GM18858 (cell line): Measurements from ENCODE around the gene ERC1.

ENCODE experiments used
- ATAC-seq: cut with Tn5 transposase; IDR thresholded peaks from one replicate; pipeline ENCODE4 v1.9.1; 2021; ENCODE audit not compliant: unreplicated experiment

Gene ERC1

DNA sequence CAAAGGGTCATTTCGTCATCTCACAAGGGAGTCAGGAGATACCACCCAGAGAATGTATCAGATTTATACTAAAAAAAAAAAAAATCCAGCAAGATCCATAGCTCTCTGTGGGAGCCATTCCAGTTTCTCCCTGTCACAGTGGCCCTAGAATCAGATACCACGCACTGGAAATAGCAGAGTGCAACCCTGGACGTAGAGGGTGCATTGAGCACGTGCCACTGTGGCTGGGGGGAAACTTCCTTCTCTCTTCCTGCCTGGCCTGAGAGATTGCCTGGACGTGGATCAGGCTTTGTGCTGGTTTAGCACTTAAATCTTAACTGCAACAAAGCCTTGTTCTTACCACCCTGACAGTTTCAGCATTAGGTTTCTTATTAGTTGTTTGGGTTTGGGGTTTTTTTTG lies 479.0 kb downstream of the ERC1 start:
- no peak for ATAC-seq

DNA sequence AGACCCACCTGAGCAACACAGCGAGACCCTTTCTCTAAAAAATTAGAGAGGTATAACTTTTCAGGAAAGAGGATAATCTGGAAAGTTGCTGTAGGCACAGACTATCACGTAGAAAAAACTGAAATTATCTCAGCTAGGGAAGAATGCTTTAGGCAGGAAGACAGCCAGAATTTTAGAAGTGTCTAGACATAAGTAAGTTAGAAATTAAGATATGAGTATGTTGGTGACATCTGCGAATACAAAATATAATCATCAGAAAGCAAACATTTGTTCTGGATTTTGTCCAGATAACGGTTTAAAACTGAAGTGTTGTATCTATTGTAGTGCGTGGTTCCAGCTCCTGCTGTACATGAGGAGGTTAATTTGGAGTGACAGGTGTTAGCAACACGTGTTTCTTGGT lies 480.2 kb downstream of the ERC1 start:
- ATAC-seq, result no peak

DNA sequence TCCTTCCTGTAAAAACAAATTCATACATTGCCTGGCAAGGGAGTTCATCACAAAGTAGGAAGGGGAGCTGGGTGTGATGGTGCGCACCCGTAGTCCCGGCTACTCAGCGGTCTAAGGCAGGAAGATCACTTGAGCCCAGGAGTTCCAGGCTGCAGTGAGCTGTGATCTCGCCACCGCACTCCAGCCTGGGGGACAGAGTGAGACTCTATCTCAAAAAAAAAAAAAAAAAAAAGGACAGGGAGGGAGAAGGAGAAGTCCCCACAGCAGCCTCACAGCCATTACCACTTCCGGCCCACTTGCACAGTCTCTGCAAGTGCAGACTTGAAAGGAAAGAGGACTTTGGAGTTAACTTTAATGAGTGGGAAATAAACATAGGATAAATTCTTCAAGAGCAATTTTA lies 482.4 kb downstream of the ERC1 start:
- no peak for ATAC-seq

DNA sequence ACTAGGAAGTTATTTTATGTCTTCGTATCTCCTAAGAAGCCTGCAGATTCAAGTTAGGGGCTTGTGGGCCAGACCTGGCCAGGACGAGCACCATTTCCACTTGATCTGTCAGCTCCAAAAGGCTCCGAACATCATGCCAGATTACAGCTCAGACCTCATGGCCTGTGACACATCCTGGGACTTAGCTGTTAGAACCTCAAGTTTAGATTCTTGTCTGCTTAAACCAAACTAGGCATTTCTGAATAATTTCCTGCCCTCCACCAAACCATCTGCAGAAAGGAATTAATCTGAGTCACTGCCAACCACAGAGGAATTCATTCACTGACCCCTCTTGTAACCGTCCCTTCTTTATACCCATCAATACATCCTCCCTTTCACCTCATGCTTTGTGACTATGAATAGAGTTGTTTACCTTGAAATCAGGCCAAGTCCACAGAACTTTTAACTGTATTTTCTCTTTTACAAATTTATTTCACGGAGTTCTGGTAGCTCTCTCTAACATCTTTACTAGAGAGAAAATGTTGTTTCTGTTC lies 483.1 kb downstream of the ERC1 start:
- ATAC-seq, result no peak

DNA sequence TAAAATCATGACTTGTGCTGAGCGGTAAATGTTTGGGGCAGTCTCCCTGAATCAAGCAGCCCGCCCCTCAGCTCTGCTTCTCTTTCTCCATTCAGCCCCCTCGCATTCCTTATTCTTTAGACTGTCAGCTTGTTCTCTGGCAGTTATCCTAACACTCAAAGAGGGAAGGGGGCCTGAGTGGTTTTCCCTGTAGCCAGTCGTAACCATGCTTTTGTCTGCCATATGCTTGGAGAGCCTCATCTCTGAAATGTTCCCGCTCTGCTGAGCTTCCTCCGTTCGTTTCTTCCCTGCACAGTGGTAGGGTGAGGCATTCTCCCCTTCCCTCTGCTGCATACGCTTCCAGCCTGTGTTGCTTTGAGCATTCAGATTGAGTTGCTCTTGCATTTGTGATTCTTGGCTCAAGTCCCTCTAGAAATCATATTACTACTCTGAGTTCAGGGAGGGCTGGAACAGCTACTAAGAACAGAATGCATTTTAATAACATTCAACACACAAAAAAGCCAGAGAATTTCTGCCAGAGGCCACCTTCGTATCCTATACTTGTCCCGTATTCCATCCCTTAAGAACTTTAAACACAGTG lies 483.6 kb downstream of the ERC1 start:
- no peak for ATAC-seq

DNA sequence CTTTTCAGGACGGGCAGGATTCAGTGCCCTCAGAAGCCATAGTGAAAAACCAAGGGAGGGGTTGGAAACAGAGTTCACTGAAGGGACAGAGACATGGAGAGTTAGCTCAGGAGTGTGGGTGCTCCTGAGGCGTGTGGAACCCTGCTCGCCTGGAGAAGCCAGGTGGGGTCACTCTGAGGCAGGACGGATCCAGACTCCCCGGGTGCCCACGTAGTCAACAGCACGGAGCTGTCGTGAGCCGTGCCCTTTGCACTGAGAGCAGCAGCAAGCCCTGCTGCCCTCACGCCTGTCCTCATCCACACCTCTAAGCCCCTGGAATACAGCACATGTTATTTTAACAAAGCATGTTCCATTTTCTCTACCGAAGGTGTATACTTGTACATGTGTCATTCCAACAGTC lies 488.6 kb downstream of the ERC1 start:
- ATAC-seq, result no peak

DNA sequence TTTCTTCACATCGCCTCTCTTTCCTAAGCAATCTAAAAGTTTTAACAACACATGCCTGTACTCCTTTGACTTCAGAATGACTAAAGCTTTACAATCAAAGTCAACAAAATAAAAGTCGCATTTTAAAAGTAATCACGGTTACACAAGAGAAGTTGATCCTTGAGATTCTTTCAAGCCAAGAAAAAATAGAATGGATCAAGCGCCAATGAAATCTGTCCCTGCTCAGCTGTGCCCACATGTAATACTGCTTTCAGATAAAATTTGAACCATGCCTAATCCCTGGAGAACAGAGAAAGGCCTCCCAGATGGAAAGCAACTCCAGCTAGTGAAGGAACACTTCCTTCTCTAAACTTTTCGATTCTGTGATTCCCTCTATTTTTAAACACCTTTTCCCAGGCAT lies 490.3 kb downstream of the ERC1 start:
- ATAC-seq, result no peak

DNA sequence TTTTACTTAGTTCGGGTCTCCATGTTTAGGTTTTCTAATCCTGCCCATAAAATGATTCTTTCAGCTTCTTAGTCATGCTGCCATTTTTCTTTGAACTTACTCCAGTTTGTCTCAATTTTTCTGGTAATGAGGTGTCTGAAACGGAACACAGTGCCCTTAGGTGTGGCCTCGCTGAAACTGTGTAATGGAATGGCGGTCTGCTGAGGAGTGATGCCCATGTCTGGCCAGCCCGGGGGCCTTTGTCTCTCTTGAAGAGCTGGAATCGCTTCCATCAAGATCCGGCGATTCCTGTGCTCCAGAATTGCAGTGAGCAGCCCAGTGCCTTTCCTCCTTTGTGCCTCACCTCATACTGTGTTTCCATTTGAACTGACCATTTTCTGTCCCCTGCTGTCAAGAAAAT lies 490.9 kb downstream of the ERC1 start:
- ATAC-seq, result no peak

DNA sequence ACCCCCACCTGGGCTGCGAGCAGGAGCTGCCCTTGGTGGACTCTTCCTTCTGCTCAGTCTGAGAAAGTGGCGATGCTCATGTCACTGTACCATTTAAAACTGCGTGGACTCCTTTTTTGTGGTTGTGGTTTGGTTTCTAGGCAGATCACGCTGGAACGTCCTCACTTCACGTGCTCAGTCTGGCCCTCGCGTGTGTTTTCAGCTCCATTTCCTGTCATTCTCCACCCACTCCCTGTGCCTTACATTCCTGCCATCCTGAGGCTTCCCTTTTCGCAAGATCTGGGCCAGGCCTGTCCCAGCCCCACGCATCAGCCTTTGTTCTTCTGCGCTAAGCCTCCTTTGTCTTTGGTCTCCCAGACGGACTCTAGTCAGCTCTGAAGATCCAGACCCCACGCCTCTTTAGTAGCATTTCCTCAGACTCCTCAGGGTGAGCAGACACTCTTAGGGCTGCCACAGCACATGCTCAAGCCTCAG lies 497.9 kb downstream of the ERC1 start:
- ATAC-seq, result no peak

DNA sequence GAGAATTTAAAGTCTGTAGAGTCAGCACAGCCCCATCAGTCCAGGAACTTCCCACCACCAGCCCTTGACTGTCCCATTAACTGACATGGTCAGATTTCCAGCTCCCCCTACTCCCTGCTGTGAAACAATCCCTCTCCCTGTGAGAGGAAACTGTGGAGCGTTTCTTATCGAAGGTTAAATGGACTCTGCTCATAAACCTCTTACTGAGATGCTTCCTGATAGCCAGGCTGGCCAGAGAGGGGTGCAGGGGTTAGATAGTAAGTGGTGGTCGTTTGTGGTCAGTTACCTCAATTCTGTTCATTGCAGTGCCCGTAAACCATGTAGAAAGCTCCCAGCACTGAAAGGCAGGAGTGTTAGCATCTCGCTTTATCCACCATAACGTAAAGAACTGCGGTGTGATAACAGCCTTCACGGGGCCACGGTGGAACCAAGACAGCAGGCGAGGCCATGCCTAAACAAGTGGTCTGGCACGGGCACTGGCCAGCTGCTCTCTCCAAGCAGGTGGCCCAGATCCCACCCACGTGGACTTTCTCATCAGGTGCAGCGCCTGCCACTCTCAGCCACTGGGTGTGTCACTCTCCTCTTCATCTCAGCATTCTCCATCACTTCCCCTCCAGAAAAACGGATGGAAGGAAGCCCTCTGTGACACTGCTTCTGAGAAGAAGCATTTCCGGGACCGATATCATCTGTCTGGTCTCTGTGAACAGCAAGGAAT lies 501.1 kb downstream of the ERC1 start:
- ATAC-seq, result no peak

DNA sequence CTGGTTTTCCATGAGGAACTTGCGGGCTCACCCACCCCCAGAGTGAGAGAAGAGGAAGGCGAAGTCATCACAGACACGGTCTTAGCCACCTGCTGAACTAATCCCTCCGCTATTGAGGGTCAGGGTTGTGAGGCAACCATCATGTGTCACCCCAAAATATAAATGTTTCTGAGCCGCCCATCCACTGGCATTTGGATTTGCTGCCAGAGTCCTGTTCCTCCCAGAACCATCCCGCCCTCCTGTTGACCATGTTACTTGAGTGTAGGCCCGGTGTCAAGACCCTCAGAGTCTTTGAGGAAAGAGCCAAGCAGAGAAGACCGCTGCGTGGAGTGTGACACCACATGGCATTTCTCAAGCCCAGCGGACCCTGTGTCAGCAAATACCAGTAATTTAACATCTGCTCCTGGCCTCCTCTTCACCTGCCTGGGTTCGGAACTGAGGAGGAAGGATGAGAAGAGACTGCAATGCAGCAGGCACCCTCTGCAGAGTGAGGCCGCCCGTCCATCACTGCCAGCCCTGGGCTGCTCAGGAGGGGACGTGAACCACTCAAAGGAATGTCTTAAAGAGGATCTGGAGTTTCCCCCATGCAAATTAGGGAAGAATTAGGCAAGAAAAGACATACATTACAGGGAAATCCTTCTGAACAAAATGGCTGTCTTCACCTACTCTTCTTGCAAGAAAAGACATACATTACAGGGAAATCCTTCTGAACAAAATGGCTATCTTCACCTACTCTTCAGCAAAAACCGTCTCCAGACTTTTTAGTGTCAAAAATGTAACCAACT lies 502.9 kb downstream of the ERC1 start:
- ATAC-seq, result no peak

DNA sequence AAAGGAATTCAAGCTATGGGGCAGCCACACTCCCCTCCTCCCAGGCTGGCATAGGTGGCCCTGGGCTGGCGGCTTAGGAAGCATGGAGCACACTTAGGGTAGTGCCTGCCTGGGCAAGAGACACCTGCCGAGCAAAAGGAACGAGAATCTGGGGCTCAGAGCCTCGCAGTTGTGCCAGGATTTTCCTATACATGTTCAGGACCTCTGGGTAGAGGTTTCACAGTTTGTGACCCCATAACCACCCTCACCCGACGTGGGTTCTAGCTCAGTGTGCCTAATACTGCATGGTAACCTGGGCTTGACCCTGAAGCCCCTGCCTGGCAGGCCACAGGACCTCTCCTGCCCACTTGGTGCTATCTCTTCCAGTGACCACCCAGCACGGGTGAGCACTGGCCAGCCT lies 503.8 kb downstream of the ERC1 start:
- no peak for ATAC-seq

DNA sequence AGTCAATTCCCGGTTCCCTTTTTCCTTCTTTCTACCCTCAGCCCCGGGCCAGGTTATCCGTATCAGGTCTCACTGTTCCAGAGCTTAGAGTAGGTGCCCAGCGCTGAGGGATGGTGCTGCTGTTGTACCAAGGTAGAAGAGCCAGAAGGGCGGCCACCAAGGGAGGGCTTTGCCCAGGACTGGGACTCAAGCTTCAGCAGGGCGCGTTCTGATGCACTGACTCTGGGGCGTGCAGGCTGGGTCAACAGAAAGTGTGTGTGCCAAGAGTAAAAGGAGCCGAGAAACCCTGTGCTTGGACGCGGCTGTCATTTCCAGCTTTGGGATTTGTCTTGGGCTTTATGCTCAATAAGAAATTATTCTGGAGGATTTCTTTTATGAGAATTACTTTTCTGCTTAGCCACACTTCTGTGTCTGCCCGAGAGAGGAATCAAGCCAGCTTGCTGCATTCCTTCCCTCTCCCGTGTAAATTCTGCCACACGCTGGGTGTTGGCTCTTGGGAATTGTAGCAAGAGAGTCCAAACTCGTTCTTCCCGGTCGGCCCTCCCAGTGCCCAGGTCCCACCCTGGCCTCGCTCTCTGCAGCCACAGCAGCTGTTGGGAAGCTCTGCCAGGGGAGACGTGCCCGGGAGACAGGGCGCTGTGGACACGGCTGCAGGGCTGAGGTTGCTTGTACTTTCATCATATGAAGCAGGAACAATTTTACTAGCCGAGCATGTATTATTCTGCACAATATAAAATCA lies 505.3 kb downstream of the ERC1 start:
- no peak for ATAC-seq

DNA sequence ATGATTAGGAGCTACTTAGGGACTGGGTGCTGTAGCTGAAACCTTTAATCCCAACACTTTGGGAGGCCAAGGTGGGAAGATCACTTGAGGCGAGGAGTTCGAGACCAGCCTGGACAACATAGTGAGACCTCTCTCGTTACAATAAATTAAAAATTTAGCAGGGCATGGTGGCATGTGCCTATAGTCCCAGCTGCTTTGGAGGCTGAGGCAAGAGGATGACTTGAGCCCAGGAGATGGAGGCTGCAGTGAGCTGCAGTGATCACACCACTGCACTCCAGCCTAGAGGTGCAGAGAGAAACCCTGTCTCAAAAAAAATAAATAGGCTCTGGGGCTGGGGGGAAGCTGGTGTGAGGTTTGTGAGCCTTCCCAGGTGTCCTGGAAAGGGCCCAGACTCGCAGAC lies 506.1 kb downstream of the ERC1 start:
- no peak for ATAC-seq

DNA sequence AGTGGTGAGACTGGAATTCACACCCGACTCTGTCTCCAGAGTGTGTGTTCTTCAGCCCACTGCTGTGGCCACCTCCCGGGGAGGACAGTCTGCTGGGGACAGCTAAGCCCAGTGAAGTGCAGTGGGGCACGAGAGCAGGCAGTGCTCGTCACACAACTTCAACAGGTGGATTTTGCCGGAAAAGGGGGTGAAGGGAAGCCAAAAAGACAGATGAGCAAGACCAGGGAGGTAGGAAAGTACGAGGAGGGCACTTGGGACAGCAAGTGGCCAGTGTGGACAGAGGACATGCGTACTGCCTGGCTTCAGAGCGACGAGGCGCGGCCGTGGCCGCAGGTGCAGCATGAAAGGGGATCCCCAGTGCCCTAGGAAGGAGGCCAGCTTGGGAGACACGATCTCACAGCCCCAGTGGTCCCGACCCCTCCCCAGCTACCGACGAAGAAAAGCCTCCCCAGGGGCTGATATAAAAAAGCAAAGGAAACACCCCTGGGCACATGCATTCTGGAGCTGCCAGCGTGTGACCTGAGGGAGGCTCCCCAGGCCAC lies 507.2 kb downstream of the ERC1 start:
- no peak for ATAC-seq

DNA sequence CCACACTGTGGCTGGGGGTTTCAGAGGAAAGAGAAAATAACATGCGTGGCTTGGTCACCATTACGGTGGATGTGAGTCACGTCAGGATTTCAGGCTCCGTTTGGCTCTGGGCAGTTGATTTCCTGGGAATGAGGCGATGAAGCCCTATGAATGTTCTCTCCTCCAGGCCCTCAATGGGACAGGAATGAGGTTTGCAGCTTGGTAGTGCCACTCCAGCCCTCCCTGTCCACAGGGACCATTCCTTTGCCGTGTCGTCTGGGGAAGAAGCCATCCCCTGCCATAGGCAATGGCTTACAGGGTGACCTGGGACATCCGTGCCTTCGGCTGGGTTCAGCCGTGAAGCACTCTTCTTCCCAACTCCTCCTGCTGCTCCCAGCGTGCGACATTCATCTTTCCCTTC lies 508.3 kb downstream of the ERC1 start:
- no peak for ATAC-seq

DNA sequence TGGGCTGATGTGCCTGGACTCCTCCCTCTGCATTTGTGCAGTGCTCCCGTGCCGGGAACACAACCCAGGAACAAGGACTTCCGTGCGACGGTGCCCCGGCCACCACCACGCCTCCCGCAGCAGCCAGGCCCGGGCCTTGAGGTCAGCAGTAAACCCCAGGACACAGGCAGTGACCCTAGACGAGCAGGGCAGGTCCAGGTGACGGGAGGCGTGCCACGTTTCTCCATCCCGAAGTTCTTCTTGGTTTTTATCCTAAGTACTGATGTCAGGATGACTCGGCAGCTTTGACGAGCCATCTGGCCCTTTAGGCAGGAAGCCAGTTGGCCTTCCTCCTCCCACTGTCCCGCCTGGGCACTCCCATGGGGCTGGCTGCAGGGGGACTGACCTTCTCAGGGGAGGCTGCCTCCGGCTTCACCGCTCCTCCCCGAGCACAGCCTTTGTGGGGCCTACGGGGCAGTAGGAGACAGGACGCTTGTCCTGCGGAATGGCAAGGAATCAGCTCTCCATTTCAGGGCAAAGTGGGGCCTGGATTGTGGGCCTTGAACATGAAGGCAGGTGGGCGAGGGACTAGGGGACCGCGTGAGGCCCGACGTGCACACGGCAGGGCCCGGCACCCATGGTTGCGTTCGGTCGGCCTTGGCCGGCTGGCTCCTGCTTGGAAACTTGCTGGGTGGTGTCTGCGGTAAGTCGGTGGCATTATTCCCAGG lies 509.2 kb downstream of the ERC1 start:
- ATAC-seq, result no peak

DNA sequence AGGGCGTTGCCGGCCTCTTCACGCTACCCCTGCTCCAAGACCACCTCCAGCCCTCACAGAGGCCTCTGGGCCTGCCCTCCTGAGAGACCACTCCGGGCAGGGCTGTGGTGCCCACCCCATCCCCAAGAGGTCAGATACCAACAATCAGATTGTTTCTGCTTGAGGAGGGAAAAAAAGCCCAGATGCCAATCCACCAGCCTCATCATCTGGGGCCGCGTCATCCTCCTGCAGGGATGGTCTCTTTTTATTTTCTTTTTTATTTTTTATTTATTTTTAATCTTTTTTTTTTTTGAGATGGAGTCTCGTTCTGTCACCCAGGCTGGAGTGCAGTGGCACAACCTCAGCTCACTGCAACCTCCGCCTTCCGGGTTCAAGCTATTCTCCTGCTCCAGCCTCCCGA lies 510.0 kb downstream of the ERC1 start:
- no peak for ATAC-seq

DNA sequence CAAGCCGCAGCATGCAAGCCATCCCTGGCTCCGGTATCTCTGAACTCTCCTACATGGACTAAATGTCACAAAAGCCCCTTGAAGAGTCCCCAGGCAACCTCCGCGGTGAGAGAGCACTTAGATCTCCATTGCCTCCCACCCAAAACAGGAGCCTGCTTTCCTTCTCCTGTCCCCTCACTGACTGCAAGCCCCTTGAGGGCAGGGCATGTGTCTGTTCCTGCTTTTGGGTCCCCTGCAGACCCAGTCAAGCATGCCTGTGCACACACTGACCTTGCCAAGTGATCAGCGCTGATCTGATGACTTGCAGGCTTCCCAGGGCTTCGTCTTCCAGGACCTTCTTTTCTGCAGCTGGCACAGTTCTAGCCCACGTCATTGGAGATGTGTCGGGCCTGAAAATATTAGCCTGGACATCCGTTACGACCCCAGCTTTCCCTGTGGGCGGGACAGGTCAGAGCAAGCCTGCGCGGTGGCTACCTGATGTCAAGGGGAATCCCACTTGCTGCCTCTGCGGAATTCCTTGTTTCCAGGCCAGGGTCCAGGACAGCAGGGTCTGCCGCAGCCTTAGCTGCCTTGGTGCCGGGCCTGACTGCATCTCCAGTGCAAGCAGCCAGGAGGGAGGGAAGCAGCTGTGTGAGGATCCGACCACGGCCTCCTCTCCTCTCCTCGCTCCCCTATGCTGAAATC lies 510.8 kb downstream of the ERC1 start:
- ATAC-seq, result no peak

DNA sequence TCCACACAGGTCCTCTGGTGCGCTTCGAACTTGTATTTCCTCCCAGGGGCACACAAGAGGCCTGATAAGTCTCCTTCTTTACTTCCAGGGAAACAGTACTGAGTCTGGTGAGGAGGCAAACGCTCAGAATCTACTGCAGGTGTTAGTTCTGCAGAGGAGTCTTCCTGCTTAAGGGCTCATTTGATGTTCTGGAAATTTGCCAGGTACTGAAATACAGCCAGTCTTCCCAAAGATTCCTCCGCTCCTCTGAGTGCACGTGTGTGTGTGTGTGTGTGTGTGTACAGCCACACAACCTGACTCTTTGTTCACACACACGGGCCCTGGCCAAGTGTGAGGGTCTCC lies 511.3 kb downstream of the ERC1 start:
- ATAC-seq, result no peak
